Body of pancreas (tissue), 4 donors: Measurements from ENCODE around the gene COL4A6. TPM values are rescaled to one million over a fixed set of nuclear protein-coding genes. Genes with fewer than 3 reads are reported as not detected.

Experiments used
- ATAC-seq: fragments of 150-250 bp; one replicate; pipeline ENCODE4 v1.9.1; 2016
- DNase-seq, 4 donors: peaks; one replicate each; pipeline ENCODE4 v3.0.0-alpha.2; 2019
- H3K27ac ChIP-seq, 4 donors: fragments of 200-600 bp; sonication (generic); 1 replicate in 3 of 4; 2 replicates in 1 of 4; pipeline versions ENCODE4 v1.5.1 to v1.6.1; 2016 to 2019; ENCODE audit warnings: mild to moderate bottlenecking in 1 of 4, mixed read lengths in 1 of 4, moderate library complexity in 1 of 4
- H3K27me3 ChIP-seq, 2 donors: fragments of 200-600 bp; sonication (generic); one replicate each; pipeline ENCODE4 v1.6.0; 2016; ENCODE audit warnings: mild to moderate bottlenecking in 1 of 2
- H3K36me3 ChIP-seq, 2 donors: fragments of 200-600 bp; sonication (generic); replicated peaks in 1 of 2; 2 replicates each; pipeline ENCODE4 v1.5.1; 2016; ENCODE audit warnings: low read depth in 2 of 2; ENCODE audit not compliant: insufficient read depth in 1 of 2
- H3K4me1 ChIP-seq: fragments of 200-600 bp; sonication (generic); one replicate; pipeline ENCODE4 v1.6.0; 2016
- H3K4me3 ChIP-seq, 2 donors: fragments of 200-600 bp; sonication (generic); 1 replicate in 1 of 2; 2 replicates in 1 of 2; pipeline ENCODE4 v1.5.1; 2016 to 2019
- H3K9me3 ChIP-seq, 3 donors: fragments of 200-600 bp; sonication (generic); 1 replicate in 2 of 3; 2 replicates in 1 of 3; pipeline ENCODE4 v1.5.1; 2016
- POLR2A ChIP-seq, 3 donors: fragments of 450-650 bp; IDR thresholded peaks; one replicate each; pipeline ENCODE4 v1.6.1; 2016; ENCODE audit warnings: antibody characterized with exemption in 3 of 3, mild to moderate bottlenecking in 2 of 3
- WGBS, 2 donors: methylation state at CpG; one replicate each; pipeline ENCODE4 v1.1.5; 2017; 5-methylcytosine and 5-hydroxymethylcytosine counted together
- intact Hi-C: fragments of 100-400 bp; cut with DNase I; formaldehyde crosslinking; loops from one replicate; pipeline ENCODE4 v1.15.1; 2023
- total RNA-seq, 2 donors: library from RNA; depleted of rRNA; stranded (reverse); fragments of >200 nt; gene quantifications; one replicate each; pipeline ENCODE4 v1.1.0, GENCODE V29; 2016
- TF ChIP-seq, protein P1 (sequence below), 7 experiments: fragments of 450-650 bp in 4 of 7; fragments of 200-600 bp in 3 of 7; sonication (generic) in 3 of 7; IDR thresholded peaks; one replicate each; pipeline ENCODE4 v1.5.1; 2016 to 2019; ENCODE audit warnings: antibody characterized with exemption in 7 of 7

COL4A6 gene
- total RNA-seq, 2 donors from 2014 or later = under 0.01 to 0.52 TPM

- no peaks in the 10 kb centered on the region for H3K4me1 ChIP-seq
- ATAC-seq (no peak), DNase-seq (no peak)
- no peak for TF ChIP-seq POLR2A (IDR thresholded peaks at IDR 0.05)
- TF ChIP-seq, protein P1, sequence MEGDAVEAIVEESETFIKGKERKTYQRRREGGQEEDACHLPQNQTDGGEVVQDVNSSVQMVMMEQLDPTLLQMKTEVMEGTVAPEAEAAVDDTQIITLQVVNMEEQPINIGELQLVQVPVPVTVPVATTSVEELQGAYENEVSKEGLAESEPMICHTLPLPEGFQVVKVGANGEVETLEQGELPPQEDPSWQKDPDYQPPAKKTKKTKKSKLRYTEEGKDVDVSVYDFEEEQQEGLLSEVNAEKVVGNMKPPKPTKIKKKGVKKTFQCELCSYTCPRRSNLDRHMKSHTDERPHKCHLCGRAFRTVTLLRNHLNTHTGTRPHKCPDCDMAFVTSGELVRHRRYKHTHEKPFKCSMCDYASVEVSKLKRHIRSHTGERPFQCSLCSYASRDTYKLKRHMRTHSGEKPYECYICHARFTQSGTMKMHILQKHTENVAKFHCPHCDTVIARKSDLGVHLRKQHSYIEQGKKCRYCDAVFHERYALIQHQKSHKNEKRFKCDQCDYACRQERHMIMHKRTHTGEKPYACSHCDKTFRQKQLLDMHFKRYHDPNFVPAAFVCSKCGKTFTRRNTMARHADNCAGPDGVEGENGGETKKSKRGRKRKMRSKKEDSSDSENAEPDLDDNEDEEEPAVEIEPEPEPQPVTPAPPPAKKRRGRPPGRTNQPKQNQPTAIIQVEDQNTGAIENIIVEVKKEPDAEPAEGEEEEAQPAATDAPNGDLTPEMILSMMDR (IDR thresholded peaks at IDR 0.05) = no peak
- intact Hi-C loops = no loop called here
- no peak overlapping the region for H3K4me3 ChIP-seq
- H3K9me3 ChIP-seq = no peaks in the 10 kb centered on the region
- no peak overlapping the region for H3K27ac ChIP-seq
- H3K27me3 ChIP-seq = no peaks in the 10 kb centered on the region
- no peaks in the 10 kb centered on the region for H3K36me3 ChIP-seq
- 66 to 73% methylated on average over 2 of the region's 2 CpGs for WGBS, 2 donors
Measured at GRCh38 chrX:108415891-108416290, 22.3 kb downstream of the COL4A6 start.

DNA sequence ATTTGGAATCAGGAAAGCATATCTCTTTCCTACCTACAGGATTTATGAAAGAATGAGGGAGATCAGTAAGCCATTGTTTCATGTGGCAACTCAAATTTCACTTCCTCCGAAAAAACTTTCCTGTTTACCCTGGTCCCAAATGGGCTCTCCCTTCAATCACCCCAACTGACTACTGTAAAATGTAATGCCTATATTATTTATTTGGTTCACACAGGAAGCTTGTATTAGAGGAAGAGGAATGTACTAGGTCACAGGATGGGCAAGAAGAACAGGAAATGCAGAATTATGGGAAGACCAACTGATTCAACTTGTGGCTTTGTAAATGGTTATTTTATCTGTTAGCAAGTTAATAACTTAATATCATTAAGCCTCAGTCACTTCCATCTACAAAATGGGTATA, 23.1 kb downstream of the COL4A6 start:
- DNase-seq (no peak), ATAC-seq (no peak)
- Histone ChIP-seq H3K27ac (no peak overlapping the region), H3K27me3 (no peaks in the 10 kb centered on the region), H3K36me3 (no peaks in the 10 kb centered on the region), H3K4me1 (no peaks in the 10 kb centered on the region), H3K4me3 (no peak overlapping the region), H3K9me3 (no peaks in the 10 kb centered on the region)
- intact Hi-C loops = no loop called here
- 27 to 56% methylated on average over 1 of the region's 1 CpG for WGBS, 2 donors
- no peak for TF ChIP-seq POLR2A (IDR thresholded peaks at IDR 0.05)
- TF ChIP-seq, protein P1 (IDR thresholded peaks at IDR 0.05) = no peak

DNA sequence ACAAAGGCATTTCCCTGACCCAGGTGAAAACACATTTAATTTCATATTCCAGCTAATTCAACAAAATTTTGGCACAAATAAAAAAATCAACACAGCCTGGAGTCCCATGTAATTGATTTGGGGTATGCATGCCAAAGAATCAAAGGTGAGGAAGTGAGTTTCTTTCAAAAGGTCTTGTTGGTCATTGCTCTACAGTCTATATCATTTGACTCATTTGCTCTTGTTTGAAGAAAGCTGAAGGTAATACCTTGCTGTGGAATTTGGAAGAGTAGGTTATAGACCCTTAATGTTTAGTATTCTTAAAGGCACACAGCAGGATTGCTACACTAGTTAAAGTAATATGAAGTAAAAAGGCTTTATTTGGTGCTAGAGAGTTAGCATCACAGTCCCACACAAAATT, 25.4 kb downstream of the COL4A6 start:
- intact Hi-C loops = no loop called here

GRCh38 chrX:108399418-108400165, 38.6 kb downstream of the COL4A6 start:
- intact Hi-C loops = no loop called here

More for the DNA sequence above, 25.4 kb downstream of the COL4A6 start:
- ATAC-seq (no peak), DNase-seq (no peak)
- Histone ChIP-seq H3K27ac (no peak overlapping the region), H3K4me1 (no peaks in the 10 kb centered on the region), H3K27me3 (no peaks in the 10 kb centered on the region), H3K9me3 (no peaks in the 10 kb centered on the region), H3K4me3 (no peak overlapping the region), H3K36me3 (no peaks in the 10 kb centered on the region)
- no peak for TF ChIP-seq POLR2A (IDR thresholded peaks at IDR 0.05)
- TF ChIP-seq, protein P1 (IDR thresholded peaks at IDR 0.05) = no peak

More at GRCh38 chrX:108399418-108400165, 38.6 kb downstream of the COL4A6 start:
- no peak overlapping the region for H3K27ac ChIP-seq
- H3K4me1 ChIP-seq = no peaks in the 10 kb centered on the region
- no peak for ATAC-seq
- no peaks in the 10 kb centered on the region for H3K36me3 ChIP-seq
- no peaks in the 10 kb centered on the region for H3K9me3 ChIP-seq
- no peak for DNase-seq
- TF ChIP-seq, protein P1 (IDR thresholded peaks at IDR 0.05) = no peak
- TF ChIP-seq POLR2A (IDR thresholded peaks at IDR 0.05) = no peak
- 55 to 92% methylated on average over 1 of the region's 1 CpG for WGBS, 2 donors
- H3K27me3 ChIP-seq = no peaks in the 10 kb centered on the region
- H3K4me3 ChIP-seq = no peak overlapping the region
